NCI-H2227 (cell line): ENCODE data around the gene LDLRAD3.
A peak's percentile ranks its signal among the peaks of the same experiment; 100 is the strongest.
"Not testable (repeated sequence)": the region's sequence is repeated elsewhere in the genome, so short reads cannot be mapped to it uniquely, and the experiment has no call there.

Source experiments
- DNase-seq: peaks from one replicate; lab custom pipeline; 2025; ENCODE audit not compliant: unreplicated experiment; lab: John Stamatoyannopoulos, UW

Gene LDLRAD3

DNA sequence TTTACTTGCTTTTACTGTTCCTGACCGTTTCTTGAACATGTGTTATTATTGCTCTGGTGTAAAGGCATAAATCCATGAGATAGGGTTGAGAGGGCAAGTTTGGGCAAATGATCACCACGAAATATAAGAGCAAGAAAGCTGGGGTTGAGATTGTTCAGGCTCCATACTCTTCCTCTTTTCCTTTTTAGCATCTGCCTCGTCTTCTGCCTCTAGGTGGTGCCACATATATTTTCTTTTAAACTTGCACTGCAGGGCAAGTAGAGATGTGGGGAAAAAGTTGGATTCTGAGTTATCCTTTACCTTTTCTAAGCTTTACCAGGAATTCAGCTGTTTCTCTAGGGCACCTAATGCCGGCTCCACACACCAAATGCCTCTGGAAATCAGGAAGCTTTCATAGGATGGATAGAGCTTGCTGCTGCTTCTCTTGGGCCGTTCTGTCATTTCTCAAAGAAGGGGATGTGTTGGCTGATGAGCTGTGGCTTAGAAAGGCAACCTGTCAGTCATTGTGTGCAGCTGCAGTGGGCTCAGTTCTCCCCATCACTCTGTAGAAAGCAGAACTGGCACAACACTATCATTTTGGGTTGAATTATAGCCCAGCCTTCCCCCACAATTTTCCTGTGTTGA lies 98.2 kb downstream of the LDLRAD3 start:
- DNase-seq: no peak

DNA sequence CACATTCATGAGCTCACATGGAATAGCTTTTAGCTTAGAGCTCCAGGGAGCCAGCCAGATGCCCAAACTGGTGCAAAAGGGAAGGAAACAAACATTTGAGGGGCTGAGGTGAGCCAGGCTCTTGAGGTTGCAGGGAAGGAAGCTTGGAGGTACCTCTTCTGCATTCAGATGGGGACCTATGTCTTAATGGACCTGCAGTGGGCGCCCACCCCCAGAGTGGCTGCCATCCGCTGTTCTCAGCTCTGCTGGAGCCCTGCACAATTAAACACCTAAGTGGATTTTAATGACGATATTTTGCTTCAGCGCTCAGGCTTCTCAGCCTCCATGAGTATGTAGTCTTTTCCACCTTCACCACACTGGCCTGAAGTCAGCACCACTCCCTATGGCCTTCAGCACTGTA lies 100.8 kb downstream of the LDLRAD3 start:
- no peak for DNase-seq

DNA sequence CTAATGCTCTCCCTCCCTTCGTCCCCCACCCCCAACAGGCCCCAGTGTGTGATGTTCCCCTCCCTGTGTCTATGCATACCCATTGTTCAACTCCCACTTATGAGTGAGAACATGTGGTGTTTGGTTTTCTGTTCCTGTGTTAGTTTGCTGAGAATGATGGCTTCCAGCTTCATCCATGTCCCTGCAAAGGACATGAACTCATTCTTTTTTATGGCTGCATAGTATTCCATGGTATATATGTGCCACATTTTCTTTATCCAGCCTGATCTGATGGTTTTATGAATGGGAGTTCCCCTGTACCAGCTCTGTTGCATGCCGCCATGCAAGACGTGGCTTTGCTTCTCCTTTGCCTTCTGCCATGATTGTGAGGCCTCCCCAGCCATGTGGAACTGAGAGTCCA lies 102.1 kb downstream of the LDLRAD3 start:
- not testable (repeated sequence) for DNase-seq

DNA sequence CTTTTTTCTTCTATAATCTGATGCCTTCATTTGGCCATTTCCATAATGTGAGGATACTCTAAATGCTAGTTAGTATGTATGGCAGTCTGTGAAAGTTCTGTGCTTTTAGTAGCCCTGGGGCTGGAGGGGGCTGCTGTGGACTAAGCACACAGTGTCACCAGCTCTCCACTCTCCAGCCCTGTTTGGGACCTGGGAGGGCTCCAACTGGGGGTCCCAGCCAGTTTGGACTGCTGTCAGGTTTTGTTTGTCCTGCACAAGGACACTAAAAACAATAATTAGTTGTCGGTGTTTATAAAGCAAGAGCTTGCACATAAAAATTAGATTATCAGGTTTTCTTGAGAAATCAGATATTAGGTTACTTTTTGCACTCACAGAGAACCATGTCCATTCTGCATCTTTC lies 103.1 kb downstream of the LDLRAD3 start:
- no peak for DNase-seq

DNA sequence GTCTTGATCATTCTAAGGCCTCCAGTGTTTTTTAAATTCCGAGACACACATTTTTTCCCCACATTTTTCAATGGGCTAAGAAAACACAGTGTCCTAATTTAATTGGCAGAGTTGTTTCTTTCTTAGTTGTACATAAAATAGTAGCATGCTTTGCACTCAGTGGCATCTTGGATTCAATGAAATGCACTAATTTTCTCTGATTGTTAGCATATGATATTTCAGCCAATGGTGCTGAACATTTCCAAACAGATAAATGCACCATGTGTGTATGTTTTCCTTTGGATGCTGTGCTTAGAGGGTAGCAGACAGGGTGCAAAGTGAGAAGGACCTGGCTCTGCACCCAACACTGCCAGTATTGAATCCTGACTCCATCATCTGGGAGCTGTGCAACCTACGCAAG lies 103.5 kb downstream of the LDLRAD3 start:
- no peak for DNase-seq

DNA sequence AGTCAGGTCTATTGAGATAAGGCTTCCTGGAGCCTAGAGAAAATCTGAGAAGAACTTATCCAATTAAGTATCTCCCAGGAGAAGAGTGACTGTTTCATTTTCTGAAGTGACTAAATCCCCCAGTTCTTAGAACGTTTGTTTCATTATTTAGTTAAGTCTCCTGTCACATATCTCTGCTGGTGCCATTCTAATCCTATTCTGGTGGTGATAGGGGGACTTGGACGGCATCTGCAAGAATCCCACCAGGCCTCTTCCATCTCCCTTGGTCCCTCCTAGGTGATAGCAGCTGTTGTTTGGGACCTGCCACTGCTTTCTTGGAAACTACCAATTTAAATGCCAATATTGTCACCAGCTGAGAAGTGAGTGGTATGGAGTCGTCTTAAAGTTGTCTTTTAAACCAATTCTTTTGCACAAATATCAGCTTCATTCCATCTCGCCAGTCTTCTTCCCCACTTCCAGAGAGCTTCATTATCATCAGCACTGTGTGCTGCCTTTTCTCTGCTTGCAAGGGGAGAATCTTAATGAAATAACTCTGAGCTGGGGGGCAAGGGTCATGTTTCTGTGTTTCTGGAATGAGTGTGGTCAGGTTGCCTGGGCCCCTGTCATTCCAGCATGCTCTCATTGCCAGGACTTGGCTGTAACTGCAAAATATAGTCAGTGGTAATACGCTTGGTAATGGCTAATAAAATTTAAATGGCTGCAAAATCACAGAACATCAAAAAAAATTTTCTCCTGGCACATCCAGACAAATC lies 104.8 kb downstream of the LDLRAD3 start:
- DNase-seq: no peak

DNA sequence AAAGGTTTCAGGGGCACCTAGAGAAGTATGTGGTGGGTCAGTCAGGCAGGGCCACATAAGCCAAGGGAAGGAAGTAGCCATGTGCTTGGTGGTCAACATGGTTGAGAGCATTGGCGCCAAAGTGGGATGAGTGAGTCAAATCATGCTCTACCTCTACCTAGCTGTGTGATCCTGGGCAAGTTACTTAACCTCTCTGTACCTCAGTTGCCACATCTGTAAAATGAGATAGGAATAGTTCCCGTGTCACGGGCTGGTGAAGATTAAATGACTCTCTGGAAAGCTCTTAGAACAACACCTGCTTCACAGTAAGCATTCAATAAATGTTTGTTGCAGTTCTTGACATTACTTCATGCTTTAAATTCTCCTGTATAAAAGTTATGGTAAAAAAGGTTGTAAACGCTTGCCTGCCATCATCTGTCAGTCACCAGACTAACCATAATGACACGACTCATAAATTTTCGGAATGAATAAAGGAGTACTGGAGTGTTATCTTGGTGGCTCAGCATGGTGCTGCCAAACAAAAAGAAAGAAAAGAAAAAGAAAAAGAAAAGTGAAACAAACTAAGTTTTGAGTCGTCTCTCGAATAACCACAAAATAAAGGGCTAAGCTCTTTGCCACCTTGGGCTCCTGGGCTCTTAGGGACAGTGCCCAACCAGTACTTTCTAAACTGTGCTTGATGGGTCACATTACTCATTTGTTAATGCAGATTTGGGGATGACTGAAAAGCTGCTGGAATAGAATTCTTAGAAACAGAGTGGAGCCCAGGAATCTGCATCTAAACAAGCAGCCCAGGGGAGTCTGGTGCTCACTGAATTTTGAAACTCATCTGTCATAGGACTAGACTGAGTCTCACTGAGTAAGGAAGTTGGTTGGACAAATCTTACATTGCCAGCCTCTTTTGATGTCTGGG lies 107.6 kb downstream of the LDLRAD3 start:
- DNase-seq: no peak

DNA sequence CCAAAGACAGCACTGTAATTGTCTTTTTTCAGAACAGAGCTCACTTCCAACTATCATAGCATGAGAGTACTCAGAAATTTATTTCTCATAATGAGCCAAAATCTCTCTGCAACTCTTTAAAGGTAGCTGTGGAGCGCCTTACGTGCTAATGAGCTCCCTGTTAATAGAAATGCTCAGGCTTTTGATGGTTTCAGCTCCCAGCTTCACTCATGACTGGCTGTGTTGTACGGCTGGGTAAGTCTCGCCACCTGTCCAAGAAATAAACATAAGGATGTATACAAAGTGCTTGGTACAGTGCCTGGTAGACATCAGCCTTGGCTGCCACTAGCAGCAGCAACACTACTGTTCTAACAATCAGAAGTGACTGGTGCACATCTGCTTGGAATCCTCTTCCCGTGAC lies 109.4 kb downstream of the LDLRAD3 start:
- DNase-seq: no peak

DNA sequence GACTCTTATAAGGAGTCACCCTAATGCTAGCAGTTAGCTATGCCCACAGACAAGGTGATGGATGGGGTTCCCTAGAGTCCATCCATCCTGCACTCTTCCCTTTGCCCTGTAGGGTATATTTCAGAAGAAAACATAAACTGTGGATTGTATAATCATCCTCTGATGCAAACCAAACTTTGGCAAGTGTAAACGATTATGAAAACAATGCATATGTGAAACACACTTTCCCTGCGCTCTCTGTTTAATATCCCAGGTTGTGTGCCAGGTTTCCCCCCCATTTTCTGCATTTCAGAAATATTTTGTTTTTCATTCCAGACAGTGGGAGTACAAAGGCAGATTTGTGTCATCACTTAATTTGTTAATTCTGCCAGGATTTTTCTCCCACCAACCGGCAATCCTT lies 110.0 kb downstream of the LDLRAD3 start:
- no peak for DNase-seq

DNA sequence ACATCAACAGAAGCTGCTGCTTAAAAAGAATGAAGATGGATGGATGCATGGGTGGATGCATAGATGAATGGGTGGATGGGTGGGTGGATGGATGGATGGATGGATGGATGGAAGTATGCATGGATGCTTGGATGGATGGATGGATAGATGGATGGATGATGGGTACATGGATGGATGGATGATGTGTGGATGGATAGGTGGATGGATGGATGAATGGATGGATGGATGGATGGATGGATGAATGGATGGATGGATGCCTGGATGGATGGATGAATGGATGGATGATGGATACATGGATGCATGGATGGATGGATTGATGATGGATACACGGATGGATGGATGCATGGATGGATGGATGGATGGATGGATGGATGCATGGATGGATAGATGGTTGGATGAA lies 110.8 kb downstream of the LDLRAD3 start:
- DNase-seq: no peak

DNA sequence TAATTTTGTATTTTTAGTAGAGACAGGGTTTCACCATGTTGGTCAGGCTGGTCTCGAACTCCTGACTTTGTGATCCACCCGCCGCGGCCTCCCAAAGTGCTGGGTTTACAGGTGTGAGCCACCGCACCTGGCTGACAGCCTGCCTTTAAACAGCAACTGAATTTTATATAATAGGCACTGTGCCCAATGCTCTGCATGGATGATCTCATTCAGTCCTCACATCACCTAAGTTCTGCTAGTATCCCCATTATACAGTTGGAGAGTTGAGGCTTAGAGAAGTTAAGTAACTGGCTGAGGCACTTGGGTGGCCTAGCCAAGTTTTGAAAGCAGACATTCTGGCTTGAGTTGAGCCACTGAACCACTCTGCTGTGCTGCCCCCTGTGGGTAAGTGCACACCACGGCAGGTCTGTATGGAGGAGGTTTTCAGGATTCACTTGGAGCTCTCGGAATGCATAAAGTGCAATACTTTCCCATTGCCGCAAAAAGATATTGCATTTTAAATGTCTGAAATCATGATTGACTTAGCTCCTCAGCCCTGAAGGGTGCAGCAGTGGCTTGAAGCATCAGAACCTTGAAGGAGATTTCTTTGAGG lies 112.4 kb downstream of the LDLRAD3 start:
- no peak for DNase-seq

DNA sequence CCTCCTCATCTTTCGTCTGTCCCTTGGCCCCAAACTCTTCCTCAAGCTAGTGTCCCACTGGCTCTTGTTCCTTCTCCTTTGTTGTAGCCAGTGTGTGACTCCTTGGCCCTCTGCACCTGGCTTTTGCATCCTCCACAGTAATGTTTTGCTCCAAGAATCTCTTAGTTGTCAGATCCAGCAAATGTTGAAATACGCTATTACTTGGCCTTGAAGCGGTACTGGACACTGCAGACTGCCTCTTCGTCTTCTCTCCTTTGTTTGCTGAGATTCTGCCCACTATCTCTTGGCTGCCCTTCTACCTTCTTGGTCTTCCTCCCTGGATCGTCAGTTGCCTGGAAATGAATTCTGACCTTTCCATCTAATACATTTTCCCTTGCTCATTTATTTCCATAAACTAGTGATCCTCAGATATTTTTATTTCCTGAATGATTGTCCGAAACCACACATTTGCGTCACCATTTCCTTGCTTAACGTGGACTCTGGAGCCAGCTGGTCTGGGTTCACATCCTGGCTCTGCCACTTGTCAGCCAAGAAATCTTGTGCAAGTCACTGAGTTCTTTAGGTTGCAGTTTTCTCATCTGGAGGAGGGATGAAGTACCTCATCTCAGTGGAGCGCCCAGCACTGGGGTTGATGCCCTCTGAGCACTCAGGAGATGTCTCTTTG lies 113.6 kb downstream of the LDLRAD3 start:
- no peak for DNase-seq

DNA sequence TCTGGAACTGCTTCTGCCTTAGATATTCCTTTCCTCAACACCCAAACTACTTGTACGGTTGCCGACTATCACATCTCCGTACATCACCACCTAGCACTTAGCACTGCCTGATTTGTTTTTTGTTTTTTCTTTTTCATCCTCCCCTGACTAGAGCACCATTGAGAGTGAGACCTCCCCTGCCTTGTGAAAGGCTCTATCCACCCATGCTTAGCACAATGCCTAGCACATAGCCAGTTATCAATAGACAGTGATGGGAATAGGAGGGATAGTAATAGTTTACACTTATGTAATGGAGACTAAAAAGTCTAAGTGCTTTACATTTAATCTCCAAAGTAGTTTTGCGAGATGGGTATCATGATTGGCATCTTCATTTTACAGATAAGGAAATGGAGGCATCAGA lies 115.8 kb downstream of the LDLRAD3 start:
- DNase-seq: no peak

DNA sequence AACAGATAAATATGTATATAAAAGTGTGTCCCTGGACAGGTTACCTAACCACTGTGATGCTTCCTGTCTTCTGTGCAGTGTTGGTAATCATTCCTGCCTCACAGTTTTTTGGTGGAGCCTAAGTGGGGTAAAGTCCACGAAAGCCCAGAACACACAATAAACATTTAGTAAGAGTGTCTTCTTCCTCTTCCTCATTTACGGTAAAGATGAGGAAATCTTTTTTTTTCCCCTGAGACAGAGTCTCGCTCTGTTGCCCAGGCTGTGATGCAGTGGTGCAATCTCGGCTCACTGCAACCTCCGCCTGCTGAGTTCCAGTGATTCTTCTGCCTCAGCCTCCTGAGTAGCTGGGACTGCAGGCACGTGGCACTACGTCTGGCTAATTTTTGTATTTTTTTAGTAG lies 117.1 kb downstream of the LDLRAD3 start:
- DNase-seq: no peak

DNA sequence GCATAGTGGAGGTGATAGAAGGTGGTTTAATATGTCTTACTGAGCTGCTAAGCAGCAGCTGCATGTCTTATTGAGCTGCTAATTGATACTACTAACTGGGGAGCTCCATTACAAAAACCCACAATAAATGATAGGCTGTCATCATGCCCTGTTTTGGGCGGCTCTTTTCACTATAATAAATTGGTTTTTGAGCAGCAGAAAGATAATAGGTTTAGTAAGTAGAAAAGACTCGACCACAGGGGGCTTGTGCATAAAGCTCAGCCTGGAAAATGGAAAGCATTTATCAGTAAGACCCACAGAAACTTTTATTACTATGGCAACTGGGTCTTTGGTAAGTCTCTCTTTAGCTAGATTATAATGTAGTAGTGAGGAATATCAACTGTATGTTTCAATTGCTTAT lies 117.6 kb downstream of the LDLRAD3 start:
- peak; percentile 92 for DNase-seq

DNA sequence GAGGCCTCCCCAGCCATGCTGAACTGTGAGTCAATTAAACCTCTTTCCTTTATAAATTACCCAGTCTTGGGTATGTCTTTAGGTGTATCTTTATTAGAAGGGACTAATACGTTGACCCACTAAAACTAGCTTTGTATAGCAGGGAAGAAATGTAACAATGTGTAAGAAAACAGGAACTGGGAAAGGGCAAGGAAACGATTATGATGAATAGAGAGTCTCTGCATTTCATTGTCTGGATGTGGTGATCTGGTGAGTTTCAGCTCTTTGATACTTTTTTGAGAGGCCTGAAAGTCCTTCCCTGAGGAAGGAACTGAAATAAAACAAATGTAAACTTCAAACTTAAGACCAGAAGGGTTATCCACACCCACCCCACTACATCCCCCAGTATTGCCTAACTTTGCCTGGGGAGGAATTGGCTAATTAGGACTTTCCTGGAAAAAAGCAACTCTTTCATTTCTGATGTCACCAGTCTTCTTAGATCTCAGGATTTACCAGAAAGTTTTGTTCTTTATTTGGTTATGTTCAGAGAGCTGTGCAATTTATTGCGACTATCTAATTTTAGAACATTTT lies 119.0 kb downstream of the LDLRAD3 start:
- no peak for DNase-seq

DNA sequence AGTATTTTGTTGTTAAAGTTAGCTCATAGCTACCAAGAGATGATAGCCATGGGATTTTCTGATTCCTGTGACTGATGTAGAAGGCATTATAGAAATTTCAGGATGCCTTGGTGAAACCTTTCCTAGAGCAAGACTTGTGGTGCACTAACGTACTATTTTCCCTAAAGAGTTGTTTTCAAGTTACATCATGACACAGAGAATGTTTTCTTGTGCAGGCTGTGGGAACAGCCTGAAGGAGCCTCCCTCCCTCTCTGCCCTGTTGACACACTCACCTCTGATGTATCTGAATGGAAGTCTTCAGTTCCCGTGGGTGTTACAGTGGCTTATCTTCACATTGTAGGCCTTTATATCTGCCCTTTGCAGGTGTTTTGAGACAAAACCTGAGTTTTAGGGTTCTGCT lies 121.6 kb downstream of the LDLRAD3 start:
- DNase-seq: no peak

DNA sequence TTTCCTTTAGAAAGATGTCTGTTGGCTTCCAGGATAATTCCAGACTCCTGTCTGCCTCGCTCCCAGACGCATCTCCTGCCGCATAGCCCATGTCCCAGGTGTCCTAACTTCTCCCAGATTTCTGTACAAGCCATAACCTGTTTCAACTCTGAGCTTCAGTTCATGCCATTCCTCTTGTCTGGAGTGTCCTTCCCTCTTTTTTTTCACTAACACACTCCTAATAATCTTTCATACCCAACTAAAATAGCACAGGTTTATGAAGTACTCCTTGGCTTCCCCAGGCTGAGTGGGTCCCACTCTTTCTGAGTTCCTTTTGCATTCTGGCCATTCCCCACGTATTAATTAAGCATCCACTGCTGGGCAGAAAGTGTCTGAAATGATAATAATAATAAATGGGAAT lies 123.0 kb downstream of the LDLRAD3 start:
- DNase-seq: no peak

DNA sequence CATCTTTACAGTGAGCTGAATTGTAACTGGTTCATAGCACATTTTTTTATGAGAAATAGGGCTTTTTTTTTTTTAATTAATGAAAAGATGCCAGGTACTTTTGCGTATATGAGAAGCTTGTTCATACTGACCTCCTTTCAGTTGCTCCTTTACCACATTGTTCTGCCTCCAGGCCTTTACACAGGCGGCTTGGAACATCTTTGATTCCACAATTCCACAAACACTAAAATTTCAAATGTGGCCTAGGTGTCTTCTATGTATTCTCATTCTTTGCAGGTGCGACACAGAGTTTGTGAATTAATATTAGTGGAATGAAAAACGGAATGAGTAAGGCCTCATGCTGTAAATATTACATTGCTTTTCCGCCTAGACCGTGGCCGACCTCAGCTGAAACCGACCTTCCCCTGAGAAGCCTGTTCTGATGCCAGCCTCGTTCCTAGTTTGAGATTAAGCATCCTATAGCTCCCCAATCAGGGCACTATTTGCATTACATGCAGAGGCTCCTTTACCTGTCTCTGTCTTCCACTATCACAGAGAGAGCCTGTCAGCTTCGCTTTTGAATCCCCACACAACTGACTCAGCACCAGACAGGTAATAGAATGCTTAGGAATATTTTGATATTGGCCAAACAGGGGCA lies 125.8 kb downstream of the LDLRAD3 start:
- peak; percentile 72 for DNase-seq
